WTC11 (cell line): ENCODE data around the gene CCAR1. TPM values are rescaled to one million over a fixed set of nuclear protein-coding genes. Genes with fewer than 3 reads are reported as not detected.
A peak's percentile ranks its signal among the peaks of the same experiment; 100 is the strongest.
"Not testable (repeated sequence)": the region's sequence is repeated elsewhere in the genome, so short reads cannot be mapped to it uniquely, and the experiment has no call there.

Experiments used
- ATAC-seq: fragments of 200-7000 bp; cut with Tn5 transposase; 2 replicates; pipeline ENCODE4 v1.10.0; 2021; ENCODE audit warnings: mild to moderate bottlenecking, moderate library complexity
- CTCF ChIA-PET: fragments of 300-600 bp; sonication (Branson Sonifier 250); formaldehyde crosslinking; loops from one replicate; lab custom pipeline; 2021; ENCODE audit warnings: antibody characterized with exemption; lab: Charles Lee
- POLR2A ChIA-PET: fragments of 350-600 bp; sonication (Branson Sonifier 250); formaldehyde crosslinking; loops from one replicate; lab custom pipeline; 2021; ENCODE audit warnings: antibody characterized with exemption; lab: Charles Lee
- DNase-seq: peaks from one replicate; pipeline ENCODE4 v3.0.0; 2021; ENCODE audit warnings: low spot score
- H3K27ac Mint-ChIP-seq: 2 replicates; pipeline ENCODE4 v1.8.0; 2021; ENCODE audit warnings: mixed read lengths
- H3K27me3 Mint-ChIP-seq: 2 replicates; pipeline ENCODE4 v1.8.0; 2021; ENCODE audit warnings: low read depth, mild to moderate bottlenecking, moderate library complexity, mixed read lengths
- H3K36me3 Mint-ChIP-seq: 2 replicates; pipeline ENCODE4 v1.8.0; 2021; ENCODE audit warnings: mixed read lengths
- H3K4me1 Mint-ChIP-seq: 2 replicates; pipeline ENCODE4 v1.8.0; 2022; ENCODE audit warnings: mixed read lengths
- H3K4me3 Mint-ChIP-seq: 2 replicates; pipeline ENCODE4 v1.8.0; 2021; ENCODE audit warnings: mild to moderate bottlenecking, moderate library complexity, mixed read lengths
- H3K9me3 Mint-ChIP-seq: 2 replicates; pipeline ENCODE4 v1.8.0; 2021; ENCODE audit warnings: mixed read lengths
- ATF1 ChIP-seq: sonication (generic); formaldehyde crosslinking; IDR thresholded peaks from 2 replicates; pipeline ENCODE4 v1.8.1; 2023; ENCODE audit warnings: mild to moderate bottlenecking, moderate library complexity, missing genetic modification reagents
- ATF2 ChIP-seq: sonication (generic); formaldehyde crosslinking; IDR thresholded peaks from 2 replicates; pipeline ENCODE4 v1.8.1; 2022; ENCODE audit warnings: low read depth, missing genetic modification reagents, borderline replicate concordance
- CTCF ChIP-seq: fragments of 200-600 bp; IDR thresholded peaks from 2 replicates; pipeline ENCODE4 v1.8.0; 2022; ENCODE audit warnings: antibody characterized with exemption
- ELF4 ChIP-seq: sonication (generic); formaldehyde crosslinking; IDR thresholded peaks from 2 replicates; pipeline ENCODE4 v1.8.1; 2022; ENCODE audit warnings: low read depth, mild to moderate bottlenecking, moderate library complexity, missing genetic modification reagents
- EMX1 ChIP-seq: fragments of 250-450 bp; sonication (Bioruptor Pico); IDR thresholded peaks from 2 replicates; pipeline ENCODE4 v1.8.0; 2021; ENCODE audit warnings: mild to moderate bottlenecking
- ESRRA ChIP-seq: sonication (generic); formaldehyde crosslinking; IDR thresholded peaks from 2 replicates; pipeline ENCODE4 v1.8.1; 2022; ENCODE audit warnings: mild to moderate bottlenecking, missing genetic modification reagents, borderline replicate concordance
- ETV6 ChIP-seq: sonication (generic); formaldehyde crosslinking; IDR thresholded peaks from 2 replicates; pipeline ENCODE4 v1.8.1; 2022; ENCODE audit warnings: mild to moderate bottlenecking, missing genetic modification reagents
- FOXJ3 ChIP-seq: sonication (generic); formaldehyde crosslinking; IDR thresholded peaks from 2 replicates; pipeline ENCODE4 v1.9.0; 2021; ENCODE audit warnings: missing genetic modification reagents, mild to moderate bottlenecking, borderline replicate concordance
- HMGXB4 ChIP-seq: sonication (generic); formaldehyde crosslinking; IDR thresholded peaks from 2 replicates; pipeline ENCODE4 v1.8.1; 2023; ENCODE audit warnings: mild to moderate bottlenecking, moderate library complexity, missing genetic modification reagents
- MAX ChIP-seq: sonication (generic); formaldehyde crosslinking; IDR thresholded peaks from 2 replicates; pipeline ENCODE4 v1.8.0; 2022; ENCODE audit warnings: mild to moderate bottlenecking, missing genetic modification reagents
- NFYB ChIP-seq: sonication (generic); formaldehyde crosslinking; conservative IDR thresholded peaks from 2 replicates; pipeline ENCODE4 v1.8.0; 2022; ENCODE audit warnings: low read depth, missing genetic modification reagents
- NR3C1 ChIP-seq: sonication (generic); formaldehyde crosslinking; conservative IDR thresholded peaks from 2 replicates; pipeline ENCODE4 v1.8.1; 2023; ENCODE audit warnings: low read depth, mild to moderate bottlenecking, missing genetic modification reagents
- OVOL2 ChIP-seq: fragments of 250-450 bp; sonication (Bioruptor Pico); IDR thresholded peaks from 2 replicates; pipeline ENCODE4 v1.9.0; 2021; ENCODE audit warnings: mild to moderate bottlenecking, borderline replicate concordance
- PRRX2 ChIP-seq: fragments of 250-450 bp; sonication (Bioruptor Pico); IDR thresholded peaks from 2 replicates; pipeline ENCODE4 v1.8.0; 2021; ENCODE audit warnings: mild to moderate bottlenecking
- SOX15 ChIP-seq: fragments of 250-450 bp; sonication (Bioruptor Pico); IDR thresholded peaks from 2 replicates; pipeline ENCODE4 v1.9.0; 2021; ENCODE audit warnings: mild to moderate bottlenecking
- TP53 ChIP-seq: sonication (generic); formaldehyde crosslinking; IDR thresholded peaks from 2 replicates; pipeline ENCODE4 v1.8.1; 2023; ENCODE audit warnings: mild to moderate bottlenecking, missing genetic modification reagents
- USF1 ChIP-seq: sonication (generic); formaldehyde crosslinking; IDR thresholded peaks from 2 replicates; pipeline ENCODE4 v1.8.0; 2022; ENCODE audit warnings: mild to moderate bottlenecking, missing genetic modification reagents
- ZNF121 ChIP-seq: sonication (generic); formaldehyde crosslinking; IDR thresholded peaks from 2 replicates; pipeline ENCODE4 v1.8.0; 2023; ENCODE audit warnings: missing genetic modification reagents
- ZNF232 ChIP-seq: sonication (generic); formaldehyde crosslinking; IDR thresholded peaks from 2 replicates; pipeline ENCODE4 v1.8.0; 2022; ENCODE audit warnings: mild to moderate bottlenecking, missing genetic modification reagents
- ZNF317 ChIP-seq: sonication (generic); formaldehyde crosslinking; IDR thresholded peaks from 2 replicates; pipeline ENCODE4 v1.8.1; 2023; ENCODE audit warnings: low read depth, mild to moderate bottlenecking, moderate library complexity, missing genetic modification reagents, borderline replicate concordance
- ZNF423 ChIP-seq: fragments of 250-450 bp; sonication (Bioruptor Pico); IDR thresholded peaks from 2 replicates; pipeline ENCODE4 v2.1.2; 2022; ENCODE audit warnings: mild to moderate bottlenecking, moderate library complexity
- ZNF512 ChIP-seq: sonication (generic); formaldehyde crosslinking; IDR thresholded peaks from 2 replicates; pipeline ENCODE4 v1.8.1; 2022; ENCODE audit warnings: missing genetic modification reagents, borderline replicate concordance
- ZSCAN18 ChIP-seq: fragments of 250-450 bp; sonication (Bioruptor Pico); IDR thresholded peaks from 2 replicates; pipeline ENCODE4 v2.1.2; 2022; ENCODE audit warnings: mild to moderate bottlenecking, moderate library complexity
- total RNA-seq: library from RNA; stranded (reverse); gene quantifications from 3 replicates; pipeline ENCODE4 v1.2.3, GENCODE V29; 2021

Gene CCAR1
- total RNA-seq, 1 experiment from 2014 or later = 95.4 TPM

- peak within 1 kb of the TSS; percentile 33; the same call in 1 of the 2 replicates for H3K27ac Mint-ChIP-seq
- no peak for TF ChIP-seq CTCF
- peak; percentile 35; the same call in 1 of the 2 replicates for TF ChIP-seq ZNF423 (CRISPR knock-in tag)
- no peak for TF ChIP-seq TP53 (CRISPR knock-in tag)
- no peak for TF ChIP-seq PRRX2
- TF ChIP-seq NR3C1 = no peak
- TF ChIP-seq ELF4 (CRISPR knock-in tag) = 0 out of 2 replicates have a peak, but pooled peaks have one; percentile 40
- TF ChIP-seq NFYB = no peak
- no peak for TF ChIP-seq ZNF512 (CRISPR knock-in tag)
- peak; percentile 42; the same call in 1 of the 2 replicates for TF ChIP-seq HMGXB4 (CRISPR knock-in tag)
- 0 out of 2 replicates have a peak, but pooled peaks have one; percentile 27 for TF ChIP-seq ESRRA (CRISPR knock-in tag)
- no peak for TF ChIP-seq ZSCAN18
- TF ChIP-seq ETV6 (CRISPR knock-in tag) = no peak
- TF ChIP-seq SOX15 (CRISPR knock-in tag) = no peak
- TF ChIP-seq EMX1 (CRISPR knock-in tag) = no peak
- TF ChIP-seq FOXJ3 = no peak
- no peak for TF ChIP-seq ATF1 (CRISPR knock-in tag)
- no peak for TF ChIP-seq ATF2 (CRISPR knock-in tag)
- no peak for TF ChIP-seq OVOL2 (CRISPR knock-in tag)
- no peak for TF ChIP-seq ZNF232 (CRISPR knock-in tag)
- peak; percentile 88 for TF ChIP-seq ZNF121 (CRISPR knock-in tag)
- TF ChIP-seq MAX = peak; percentile 61; the same call in 1 of the 2 replicates
- TF ChIP-seq ZNF317 (CRISPR knock-in tag) = no peak
- no peak for TF ChIP-seq USF1
- ATAC-seq = peak; percentile 63
- peak within 1 kb of the TSS; percentile 75 for H3K4me3 Mint-ChIP-seq
- H3K9me3 Mint-ChIP-seq = peaks cover 6% of the 10 kb centered on the region
- no peaks in the 10 kb centered on the region for H3K36me3 Mint-ChIP-seq
- ChIA-PET POLR2A (interaction anchor here (0.6 to 1.2 kb wide), 3 partner anchors 28 to 350 kb away, joined by 3 to 4 read pairs (median 3); partner anchors contain the start of gene DDX50), CTCF (interaction anchor here (0.5 to 2.6 kb wide), 13 partner anchors 10 to 396 kb away, joined by 3 to 7 read pairs (median 3); partner anchors contain the start of gene DDX21)
- peaks cover 30% of the 10 kb centered on the region for H3K27me3 Mint-ChIP-seq
- DNase-seq = peak; percentile 68
- H3K4me1 Mint-ChIP-seq = peaks cover 3% of the 10 kb centered on the region; the same call in 1 of the 2 replicates
Observed at GRCh38 chr10:68826764-68827591, 105.9 kb downstream of the CCAR1 start, which contains the start of gene STOX1. Gene STOX1 (plus strand): TSS chr10:68827531. CDS start chr10:68827624, 93 bp downstream.

- H3K4me3 Mint-ChIP-seq, DNase-seq, H3K4me1 Mint-ChIP-seq, H3K27ac Mint-ChIP-seq, H3K9me3 Mint-ChIP-seq, H3K36me3 Mint-ChIP-seq: not testable (repeated sequence)
- ChIA-PET POLR2A (interaction anchor here (0.6 to 1.2 kb wide), 3 partner anchors 29 to 350 kb away, joined by 3 to 4 read pairs (median 3); partner anchors contain the start of gene DDX50), CTCF (interaction anchor here (0.6 to 2.6 kb wide), 10 partner anchors 10 to 395 kb away, joined by 3 to 7 read pairs (median 4); partner anchors contain the start of gene DDX21)
- peaks cover 30% of the 10 kb centered on the region for H3K27me3 Mint-ChIP-seq
- ATAC-seq = peak; percentile 57
Observed at GRCh38 chr10:68827592-68827959, 106.5 kb downstream of the CCAR1 start.
